SK-N-SH treated with all-trans-retinoic acid at 6 μM for 48 hours (cell line): ENCODE results near the gene MAST4.

ENCODE experiments used
- ATAC-seq: fragments of 200-7000 bp; cut with Tn5 transposase; 3 replicates; pipeline ENCODE4 v1.9.1; 2020; ENCODE audit warnings: mild to moderate bottlenecking, moderate library complexity
- ARNTL ChIP-seq: fragments of 450-650 bp; formaldehyde crosslinking; IDR thresholded peaks from 2 replicates; pipeline ENCODE4 v1.5.0; 2020; ENCODE audit warnings: low read depth, mild to moderate bottlenecking, moderate library complexity, borderline replicate concordance
- BACH2 ChIP-seq: fragments of 250-450 bp; sonication (Bioruptor Pico); IDR thresholded peaks from 2 replicates; pipeline ENCODE4 v1.9.0; 2021; ENCODE audit warnings: mild to moderate bottlenecking, borderline replicate concordance
- CREB5 ChIP-seq: fragments of 250-450 bp; sonication (Bioruptor Pico); IDR thresholded peaks from 2 replicates; pipeline ENCODE4 v1.5.1; 2020; ENCODE audit warnings: low read depth, mild to moderate bottlenecking, moderate library complexity
- CSDC2 ChIP-seq: fragments of 250-450 bp; sonication (Bioruptor Pico); IDR thresholded peaks from 2 replicates; pipeline ENCODE4 v1.5.0; 2020; ENCODE audit warnings: mild to moderate bottlenecking, moderate library complexity
- CSRNP3 ChIP-seq: fragments of 250-450 bp; sonication (Bioruptor Pico); IDR thresholded peaks from 2 replicates; pipeline ENCODE4 v1.5.1; 2021; ENCODE audit warnings: mild to moderate bottlenecking, moderate library complexity
- ESRRG ChIP-seq: fragments of 250-450 bp; sonication (Bioruptor Pico); IDR thresholded peaks from 2 replicates; pipeline ENCODE4 v1.6.1; 2021; ENCODE audit warnings: mild to moderate bottlenecking
- GLIS3 ChIP-seq: fragments of 250-450 bp; sonication (Bioruptor Pico); IDR thresholded peaks from 2 replicates; pipeline ENCODE4 v1.5.0; 2020; ENCODE audit warnings: mild to moderate bottlenecking, moderate library complexity
- ISL1 ChIP-seq: fragments of 250-450 bp; sonication (Bioruptor Pico); IDR thresholded peaks from 2 replicates; pipeline ENCODE4 v2.1.2; 2022; ENCODE audit warnings: mild to moderate bottlenecking, moderate library complexity
- OSR1 ChIP-seq: fragments of 250-450 bp; sonication (Bioruptor Pico); IDR thresholded peaks from 2 replicates; pipeline ENCODE4 v1.8.0; 2022; ENCODE audit warnings: moderate library complexity, mild to moderate bottlenecking, inconsistent platforms
- POU6F1 ChIP-seq: fragments of 250-450 bp; sonication (Bioruptor Pico); IDR thresholded peaks from 2 replicates; pipeline ENCODE4 v1.8.0; 2021; ENCODE audit warnings: low read depth, mild to moderate bottlenecking, moderate library complexity, borderline replicate concordance
- PPARA ChIP-seq: fragments of 250-450 bp; sonication (Bioruptor Pico); IDR thresholded peaks from 2 replicates; pipeline ENCODE4 v1.5.0; 2020; ENCODE audit warnings: mild to moderate bottlenecking, borderline replicate concordance
- TOX ChIP-seq: fragments of 250-450 bp; sonication (Bioruptor Pico); IDR thresholded peaks from 2 replicates; pipeline ENCODE4 v1.8.0; 2021; ENCODE audit warnings: mild to moderate bottlenecking, moderate library complexity, borderline replicate concordance
- ZC3H10 ChIP-seq: fragments of 250-450 bp; sonication (Bioruptor Pico); IDR thresholded peaks from 2 replicates; pipeline ENCODE4 v1.5.1; 2021; ENCODE audit warnings: mild to moderate bottlenecking, moderate library complexity
- ZFP3 ChIP-seq: fragments of 250-450 bp; sonication (Bioruptor Pico); IDR thresholded peaks from 2 replicates; pipeline ENCODE4 v1.5.0; 2020; ENCODE audit warnings: mild to moderate bottlenecking, moderate library complexity
- ZFP30 ChIP-seq: fragments of 450-650 bp; formaldehyde crosslinking; IDR thresholded peaks from 2 replicates; pipeline ENCODE4 v1.5.0; 2022; ENCODE audit warnings: mild to moderate bottlenecking, moderate library complexity
- ZNF565 ChIP-seq: fragments of 450-650 bp; formaldehyde crosslinking; conservative IDR thresholded peaks from 2 replicates; pipeline ENCODE4 v1.5.0; 2020; ENCODE audit warnings: low read depth, mild to moderate bottlenecking, moderate library complexity
- ZNF70 ChIP-seq: fragments of 450-650 bp; formaldehyde crosslinking; IDR thresholded peaks from 2 replicates; pipeline ENCODE4 v1.5.0; 2020; ENCODE audit warnings: mild to moderate bottlenecking, moderate library complexity
- ZNF8 ChIP-seq: fragments of 450-650 bp; formaldehyde crosslinking; IDR thresholded peaks from 2 replicates; pipeline ENCODE4 v1.5.0; 2020; ENCODE audit warnings: mild to moderate bottlenecking, moderate library complexity
- TF ChIP-seq, protein P1 (sequence below): fragments of 250-450 bp; sonication (Bioruptor Pico); IDR thresholded peaks from 2 replicates; pipeline ENCODE4 v1.5.0; 2020; ENCODE audit warnings: mild to moderate bottlenecking, moderate library complexity
- TF ChIP-seq, protein P2 (sequence below): fragments of 250-450 bp; sonication (Bioruptor Pico); IDR thresholded peaks from 2 replicates; pipeline ENCODE4 v1.8.0; 2020; ENCODE audit warnings: mild to moderate bottlenecking, moderate library complexity, borderline replicate concordance

The MAST4 gene

GRCh38 chr5:67094476-67095300 is 498.5 kb downstream of the MAST4 start (continued):
- TF ChIP-seq, protein P1, sequence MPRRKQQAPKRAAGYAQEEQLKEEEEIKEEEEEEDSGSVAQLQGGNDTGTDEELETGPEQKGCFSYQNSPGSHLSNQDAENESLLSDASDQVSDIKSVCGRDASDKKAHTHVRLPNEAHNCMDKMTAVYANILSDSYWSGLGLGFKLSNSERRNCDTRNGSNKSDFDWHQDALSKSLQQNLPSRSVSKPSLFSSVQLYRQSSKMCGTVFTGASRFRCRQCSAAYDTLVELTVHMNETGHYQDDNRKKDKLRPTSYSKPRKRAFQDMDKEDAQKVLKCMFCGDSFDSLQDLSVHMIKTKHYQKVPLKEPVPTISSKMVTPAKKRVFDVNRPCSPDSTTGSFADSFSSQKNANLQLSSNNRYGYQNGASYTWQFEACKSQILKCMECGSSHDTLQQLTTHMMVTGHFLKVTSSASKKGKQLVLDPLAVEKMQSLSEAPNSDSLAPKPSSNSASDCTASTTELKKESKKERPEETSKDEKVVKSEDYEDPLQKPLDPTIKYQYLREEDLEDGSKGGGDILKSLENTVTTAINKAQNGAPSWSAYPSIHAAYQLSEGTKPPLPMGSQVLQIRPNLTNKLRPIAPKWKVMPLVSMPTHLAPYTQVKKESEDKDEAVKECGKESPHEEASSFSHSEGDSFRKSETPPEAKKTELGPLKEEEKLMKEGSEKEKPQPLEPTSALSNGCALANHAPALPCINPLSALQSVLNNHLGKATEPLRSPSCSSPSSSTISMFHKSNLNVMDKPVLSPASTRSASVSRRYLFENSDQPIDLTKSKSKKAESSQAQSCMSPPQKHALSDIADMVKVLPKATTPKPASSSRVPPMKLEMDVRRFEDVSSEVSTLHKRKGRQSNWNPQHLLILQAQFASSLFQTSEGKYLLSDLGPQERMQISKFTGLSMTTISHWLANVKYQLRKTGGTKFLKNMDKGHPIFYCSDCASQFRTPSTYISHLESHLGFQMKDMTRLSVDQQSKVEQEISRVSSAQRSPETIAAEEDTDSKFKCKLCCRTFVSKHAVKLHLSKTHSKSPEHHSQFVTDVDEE (CRISPR knock-in tag), result no peak
- TF ChIP-seq OSR1 (CRISPR knock-in tag) (no peak), ZNF70 (CRISPR knock-in tag) (no peak), ZFP30 (CRISPR knock-in tag) (no peak), TOX (CRISPR knock-in tag) (no peak)

GRCh38 chr5:67095346-67096171 is 499.4 kb downstream of the MAST4 start:
- no peak for ATAC-seq
- TF ChIP-seq ISL1 (no peak), ZC3H10 (CRISPR knock-in tag) (no peak), CSRNP3 (no peak), CREB5 (CRISPR knock-in tag) (no peak), ESRRG (CRISPR knock-in tag) (no peak), TOX (CRISPR knock-in tag) (no peak), ZNF565 (CRISPR knock-in tag) (no peak), ARNTL (CRISPR knock-in tag) (no peak), ZFP30 (CRISPR knock-in tag) (no peak), CSDC2 (CRISPR knock-in tag) (no peak), ZFP3 (no peak), ZNF70 (CRISPR knock-in tag) (no peak), OSR1 (CRISPR knock-in tag) (no peak), BACH2 (CRISPR knock-in tag) (no peak), PPARA (CRISPR knock-in tag) (no peak), POU6F1 (CRISPR knock-in tag) (no peak), ZNF8 (CRISPR knock-in tag) (no peak), GLIS3 (no peak)
- TF ChIP-seq, protein P2, sequence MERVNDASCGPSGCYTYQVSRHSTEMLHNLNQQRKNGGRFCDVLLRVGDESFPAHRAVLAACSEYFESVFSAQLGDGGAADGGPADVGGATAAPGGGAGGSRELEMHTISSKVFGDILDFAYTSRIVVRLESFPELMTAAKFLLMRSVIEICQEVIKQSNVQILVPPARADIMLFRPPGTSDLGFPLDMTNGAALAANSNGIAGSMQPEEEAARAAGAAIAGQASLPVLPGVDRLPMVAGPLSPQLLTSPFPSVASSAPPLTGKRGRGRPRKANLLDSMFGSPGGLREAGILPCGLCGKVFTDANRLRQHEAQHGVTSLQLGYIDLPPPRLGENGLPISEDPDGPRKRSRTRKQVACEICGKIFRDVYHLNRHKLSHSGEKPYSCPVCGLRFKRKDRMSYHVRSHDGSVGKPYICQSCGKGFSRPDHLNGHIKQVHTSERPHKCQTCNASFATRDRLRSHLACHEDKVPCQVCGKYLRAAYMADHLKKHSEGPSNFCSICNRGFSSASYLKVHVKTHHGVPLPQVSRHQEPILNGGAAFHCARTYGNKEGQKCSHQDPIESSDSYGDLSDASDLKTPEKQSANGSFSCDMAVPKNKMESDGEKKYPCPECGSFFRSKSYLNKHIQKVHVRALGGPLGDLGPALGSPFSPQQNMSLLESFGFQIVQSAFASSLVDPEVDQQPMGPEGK, result no peak
- TF ChIP-seq, protein P1 (CRISPR knock-in tag), result no peak
